Omental fat pad (tissue), 4 donors: ENCODE results near the gene RTN4RL1. TPM values are rescaled to one million over a fixed set of nuclear protein-coding genes. Genes with fewer than 3 reads are reported as not detected.

Experiments
- ATAC-seq: fragments of 150-250 bp; one replicate; pipeline ENCODE4 v1.9.1; 2016; ENCODE audit warnings: mild to moderate bottlenecking, moderate library complexity; ENCODE audit not compliant: low FRiP score
- DNase-seq: peaks from one replicate; pipeline ENCODE4 v3.0.0-alpha.2; 2019; ENCODE audit warnings: low spot score
- total RNA-seq, 4 donors: library from RNA; depleted of rRNA; stranded (reverse); fragments of >200 nt; gene quantifications; one replicate each; pipeline ENCODE4 v1.1.0, GENCODE V29; 2016
- TF ChIP-seq, protein P1 (sequence below), 3 donors: fragments of 450-650 bp; IDR thresholded peaks; one replicate each; pipeline ENCODE4 v1.5.1; 2016 to 2017; ENCODE audit warnings: antibody characterized with exemption in 3 of 3, mild to moderate bottlenecking in 3 of 3, moderate library complexity in 2 of 3

RTN4RL1 gene
- total RNA-seq, 4 donors from 2014 or later, result 4.5 to 5.2 (median 4.6) TPM

GRCh38 chr17:2068031-2068518 is 42.9 kb upstream of the RTN4RL1 start:
- ATAC-seq, result no peak
- TF ChIP-seq, protein P1, sequence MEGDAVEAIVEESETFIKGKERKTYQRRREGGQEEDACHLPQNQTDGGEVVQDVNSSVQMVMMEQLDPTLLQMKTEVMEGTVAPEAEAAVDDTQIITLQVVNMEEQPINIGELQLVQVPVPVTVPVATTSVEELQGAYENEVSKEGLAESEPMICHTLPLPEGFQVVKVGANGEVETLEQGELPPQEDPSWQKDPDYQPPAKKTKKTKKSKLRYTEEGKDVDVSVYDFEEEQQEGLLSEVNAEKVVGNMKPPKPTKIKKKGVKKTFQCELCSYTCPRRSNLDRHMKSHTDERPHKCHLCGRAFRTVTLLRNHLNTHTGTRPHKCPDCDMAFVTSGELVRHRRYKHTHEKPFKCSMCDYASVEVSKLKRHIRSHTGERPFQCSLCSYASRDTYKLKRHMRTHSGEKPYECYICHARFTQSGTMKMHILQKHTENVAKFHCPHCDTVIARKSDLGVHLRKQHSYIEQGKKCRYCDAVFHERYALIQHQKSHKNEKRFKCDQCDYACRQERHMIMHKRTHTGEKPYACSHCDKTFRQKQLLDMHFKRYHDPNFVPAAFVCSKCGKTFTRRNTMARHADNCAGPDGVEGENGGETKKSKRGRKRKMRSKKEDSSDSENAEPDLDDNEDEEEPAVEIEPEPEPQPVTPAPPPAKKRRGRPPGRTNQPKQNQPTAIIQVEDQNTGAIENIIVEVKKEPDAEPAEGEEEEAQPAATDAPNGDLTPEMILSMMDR (IDR thresholded peaks at IDR 0.05), result no peak
- no peak for DNase-seq

DNA sequence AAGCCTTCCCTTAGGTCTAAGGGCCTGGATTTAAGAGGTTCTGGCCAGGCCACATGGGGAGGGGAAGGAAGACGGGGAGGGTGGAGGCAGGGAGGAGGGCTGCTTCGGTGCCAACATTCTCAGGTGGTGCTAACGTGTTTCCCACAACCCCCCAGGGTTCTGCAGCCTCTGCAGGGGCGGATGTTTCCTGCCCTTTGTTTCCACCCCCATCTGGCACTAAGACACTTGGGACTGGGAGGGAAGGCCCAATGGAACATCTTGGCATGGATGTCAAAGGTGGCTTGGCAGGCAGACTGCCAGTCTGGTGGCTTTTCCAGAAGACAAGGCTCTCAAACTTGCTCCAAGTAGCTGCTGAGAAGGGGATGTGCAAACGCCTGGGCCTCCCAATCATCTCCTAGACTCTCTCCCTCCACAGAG is 42.5 kb upstream of the RTN4RL1 start:
- DNase-seq (no peak), ATAC-seq (no peak)
- TF ChIP-seq, protein P1 (IDR thresholded peaks at IDR 0.05), result no peak

GRCh38 chr17:2067048-2067561 is 42.0 kb upstream of the RTN4RL1 start:
- TF ChIP-seq, protein P1 (IDR thresholded peaks at IDR 0.05), result no peak
- ATAC-seq, result no peak
- DNase-seq, result no peak

DNA sequence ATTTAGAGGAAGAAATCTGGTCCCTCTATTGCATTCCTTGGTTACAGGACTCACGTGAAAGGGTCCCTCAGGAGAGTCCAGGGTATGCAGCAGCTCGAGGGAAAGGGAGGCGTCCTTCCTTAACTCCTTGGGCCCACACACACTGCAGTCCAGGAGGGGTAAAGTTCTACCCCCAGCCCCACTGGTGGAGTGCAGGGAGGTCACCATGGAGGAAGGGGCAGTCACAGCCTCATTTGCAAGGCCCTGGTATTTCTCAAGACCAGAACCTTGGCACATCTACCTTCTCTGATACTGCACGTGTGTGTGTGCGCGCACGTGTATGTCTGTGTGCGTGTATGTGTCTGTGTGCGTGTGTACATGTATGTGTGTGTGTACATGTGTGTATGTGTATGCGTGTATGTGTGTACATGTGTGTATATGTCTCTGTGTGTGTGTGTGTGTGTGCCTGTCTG is 40.8 kb upstream of the RTN4RL1 start:
- TF ChIP-seq, protein P1 (IDR thresholded peaks at IDR 0.05), result no peak
- ATAC-seq (no peak), DNase-seq (no peak)

GRCh38 chr17:2064980-2065785 is 40.0 kb upstream of the RTN4RL1 start:
- DNase-seq (no peak), ATAC-seq (no peak)
- TF ChIP-seq, protein P1 (IDR thresholded peaks at IDR 0.05), result no peak

GRCh38 chr17:2064520-2064971 is 39.4 kb upstream of the RTN4RL1 start:
- no peak for DNase-seq

More at GRCh38 chr17:2064520-2064971, 39.4 kb upstream of the RTN4RL1 start:
- no peak for ATAC-seq
- TF ChIP-seq, protein P1 (IDR thresholded peaks at IDR 0.05), result no peak
